Measurements from ENCODE around the gene PCDHB4. TPM values are rescaled to one million over a fixed set of nuclear protein-coding genes. Genes with fewer than 3 reads are reported as not detected.

The PCDHB4 gene
- not detected in 2 replicates for total RNA-seq

GRCh38 chr5:141121563-141121962 lies at the start of gene PCDHB4:
TSS of gene PCDHB4 (plus strand) at chr5:141121818. CDS start at chr5:141121999, 181 bp downstream.

GRCh38 chr5:141094481-141095262 lies 26.9 kb upstream of the PCDHB4 start, which contains the start of gene PCDHB2:
TSS of gene PCDHB2 (plus strand) at chr5:141094615. CDS start at chr5:141094791, 176 bp downstream.

GRCh38 chr5:141100243-141100805 lies 21.3 kb upstream of the PCDHB4 start, which contains the start of gene PCDHB3:
TSS of gene PCDHB3 (plus strand) at chr5:141100473. CDS start at chr5:141100650, 177 bp downstream.

DNA sequence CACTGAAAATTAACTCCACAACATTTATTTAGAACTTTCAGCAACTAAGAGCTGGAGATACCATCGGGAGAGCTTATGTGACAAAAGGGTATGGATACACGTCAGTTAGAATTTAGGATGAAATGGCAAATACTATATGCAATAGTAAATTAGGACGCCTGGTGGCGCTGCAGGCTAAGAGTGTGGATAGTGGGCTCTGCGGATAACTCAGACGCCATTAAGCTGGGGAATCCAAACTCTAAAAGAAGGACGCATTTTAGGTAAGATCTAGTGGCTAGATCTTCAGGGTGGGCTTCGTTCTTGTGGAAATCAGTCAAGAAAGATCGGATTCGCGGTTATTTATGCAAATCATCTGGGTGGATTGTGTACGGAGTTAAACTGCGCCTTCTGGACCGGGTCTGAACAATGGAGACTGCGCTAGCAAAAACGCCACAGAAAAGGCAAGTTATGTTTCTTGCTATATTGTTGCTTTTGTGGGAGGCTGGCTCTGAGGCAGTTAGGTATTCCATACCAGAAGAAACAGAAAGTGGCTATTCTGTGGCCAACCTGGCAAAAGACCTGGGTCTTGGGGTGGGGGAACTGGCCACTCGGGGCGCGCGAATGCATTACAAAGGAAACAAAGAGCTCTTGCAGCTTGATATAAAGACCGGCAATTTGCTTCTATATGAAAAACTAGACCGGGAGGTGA lies 13.6 kb downstream of the PCDHB4 start, which contains the start of gene PCDHB5:
Gene PCDHB5 (plus strand): TSS at position 177 of the 688 bp plus-strand sequence. CDS start 229 bp downstream, at position 406.

DNA sequence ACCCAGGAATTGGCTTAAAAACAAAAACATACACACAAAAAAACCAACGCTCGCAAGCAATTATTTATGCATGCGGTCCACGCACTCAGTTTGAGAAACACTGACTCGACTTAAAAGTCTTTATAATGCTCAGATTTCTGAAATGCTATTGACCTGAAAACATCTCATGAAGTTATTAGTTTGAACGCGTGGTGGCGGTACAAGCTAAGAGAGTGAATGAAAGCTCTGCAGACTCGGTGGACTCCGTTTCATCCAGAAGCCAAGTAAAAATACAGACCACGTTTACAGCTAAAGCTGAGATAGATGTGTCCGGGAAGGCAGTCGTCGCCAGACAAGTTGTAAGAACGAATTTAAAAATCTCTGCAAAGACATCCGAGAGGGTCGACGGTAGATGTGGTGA lies 28.2 kb downstream of the PCDHB4 start, which contains the start of gene PCDHB6:
Gene PCDHB6 (plus strand): TSS at position 246 of the 400 bp plus-strand sequence. CDS start 201 bp downstream, outside the sequence.

GRCh38 chr5:141172381-141173204 lies 51.0 kb downstream of the PCDHB4 start, which contains the start of gene PCDHB7:
TSS of gene PCDHB7 (plus strand) at chr5:141172644. CDS start at chr5:141172836, 192 bp downstream.

Other genes with a start within 250 kb of the PCDHB4 start
- gene PCDHA12, start 246.5 kb upstream of the PCDHB4 start, total RNA-seq: not detected in 2 replicates
- not detected in 2 replicates for gene PCDHA13, start 239.7 kb upstream of the PCDHB4 start, total RNA-seq
- not detected in 2 replicates for gene PCDHAC1, start 195.5 kb upstream of the PCDHB4 start, total RNA-seq
- not detected in 2 replicates for gene PCDHAC2, start 155.3 kb upstream of the PCDHB4 start, total RNA-seq
- not detected in 2 replicates for gene PCDHB1, start 70.4 kb upstream of the PCDHB4 start, total RNA-seq
- gene PCDHB2, start 27.2 kb upstream of the PCDHB4 start, total RNA-seq: 0.34 and 0.45 TPM in 2 replicates
- 0.15 and 0.17 TPM in 2 replicates for gene PCDHB3, start 21.3 kb upstream of the PCDHB4 start, total RNA-seq
- gene PCDHB5, start 13.4 kb downstream of the PCDHB4 start, total RNA-seq: 0.84 and 0.89 TPM in 2 replicates
- gene PCDHB6, start 28.2 kb downstream of the PCDHB4 start, total RNA-seq: not detected in 2 replicates
- 0.15 and 0.17 TPM in 2 replicates for gene PCDHB7, start 50.8 kb downstream of the PCDHB4 start, total RNA-seq
- not detected in 2 replicates for gene PCDHB8, start 56.0 kb downstream of the PCDHB4 start, total RNA-seq
- gene PCDHB16, start 60.6 kb downstream of the PCDHB4 start, total RNA-seq: under 0.01 TPM in 1 of 2 replicates, not detected in the other
- not detected in 2 replicates for gene PCDHB9, start 65.3 kb downstream of the PCDHB4 start, total RNA-seq
- under 0.01 and 0.15 TPM in 2 replicates for gene PCDHB10, start 70.5 kb downstream of the PCDHB4 start, total RNA-seq
- gene PCDHB11, start 77.8 kb downstream of the PCDHB4 start, total RNA-seq: under 0.01 TPM in 2 replicates
- gene PCDHB12, start 86.9 kb downstream of the PCDHB4 start, total RNA-seq: not detected in 2 replicates
- gene PCDHB13, start 92.1 kb downstream of the PCDHB4 start, total RNA-seq: under 0.01 TPM in 2 replicates
- under 0.01 TPM in 1 of 2 replicates, not detected in the other for gene PCDHB14, start 101.5 kb downstream of the PCDHB4 start, total RNA-seq
- 0.15 and 0.17 TPM in 2 replicates for gene PCDHB15, start 123.6 kb downstream of the PCDHB4 start, total RNA-seq
- gene SLC25A2, start 182.2 kb downstream of the PCDHB4 start, total RNA-seq: not detected in 2 replicates
- 31.8 and 38.5 TPM in 2 replicates for gene TAF7, start 199.0 kb downstream of the PCDHB4 start, total RNA-seq
- under 0.01 and 0.15 TPM in 2 replicates for gene PCDHGA1, start 208.7 kb downstream of the PCDHB4 start, total RNA-seq
- 0.50 and 0.59 TPM in 2 replicates for gene PCDHGA2, start 216.9 kb downstream of the PCDHB4 start, total RNA-seq
- gene PCDHGA3, start 222.0 kb downstream of the PCDHB4 start, total RNA-seq: 0.15 and 0.34 TPM in 2 replicates
- 0.30 and 0.34 TPM in 2 replicates for gene PCDHGB1, start 228.3 kb downstream of the PCDHB4 start, total RNA-seq
- gene PCDHGA4, start 233.2 kb downstream of the PCDHB4 start, total RNA-seq: 1.0 and 1.3 TPM in 2 replicates
- gene PCDHGB2, start 238.2 kb downstream of the PCDHB4 start, total RNA-seq: 0.50 and 0.59 TPM in 2 replicates
- 0.15 and 0.34 TPM in 2 replicates for gene PCDHGA5, start 242.3 kb downstream of the PCDHB4 start, total RNA-seq
- 0.45 and 0.50 TPM in 2 replicates for gene PCDHGB3, start 248.4 kb downstream of the PCDHB4 start, total RNA-seq